ENCODE measurements around the gene HLF.

Gene HLF

GRCh38 chr17:55225237-55225636, 39.5 kb upstream of the HLF start:
- H3K4me3 ChIP-seq (ENCODE audit: low read depth, low read length): no peak overlapping the region
- TF ChIP-seq, protein P1, sequence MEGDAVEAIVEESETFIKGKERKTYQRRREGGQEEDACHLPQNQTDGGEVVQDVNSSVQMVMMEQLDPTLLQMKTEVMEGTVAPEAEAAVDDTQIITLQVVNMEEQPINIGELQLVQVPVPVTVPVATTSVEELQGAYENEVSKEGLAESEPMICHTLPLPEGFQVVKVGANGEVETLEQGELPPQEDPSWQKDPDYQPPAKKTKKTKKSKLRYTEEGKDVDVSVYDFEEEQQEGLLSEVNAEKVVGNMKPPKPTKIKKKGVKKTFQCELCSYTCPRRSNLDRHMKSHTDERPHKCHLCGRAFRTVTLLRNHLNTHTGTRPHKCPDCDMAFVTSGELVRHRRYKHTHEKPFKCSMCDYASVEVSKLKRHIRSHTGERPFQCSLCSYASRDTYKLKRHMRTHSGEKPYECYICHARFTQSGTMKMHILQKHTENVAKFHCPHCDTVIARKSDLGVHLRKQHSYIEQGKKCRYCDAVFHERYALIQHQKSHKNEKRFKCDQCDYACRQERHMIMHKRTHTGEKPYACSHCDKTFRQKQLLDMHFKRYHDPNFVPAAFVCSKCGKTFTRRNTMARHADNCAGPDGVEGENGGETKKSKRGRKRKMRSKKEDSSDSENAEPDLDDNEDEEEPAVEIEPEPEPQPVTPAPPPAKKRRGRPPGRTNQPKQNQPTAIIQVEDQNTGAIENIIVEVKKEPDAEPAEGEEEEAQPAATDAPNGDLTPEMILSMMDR (IDR thresholded peaks at IDR 0.05; ENCODE audit: low read depth, low read length): no peak

- TF ChIP-seq, protein P1 (IDR thresholded peaks at IDR 0.05; ENCODE audit: low read depth, low read length): no peak
- no peak overlapping the region for H3K4me3 ChIP-seq (ENCODE audit: low read depth, low read length)
These were observed 36.0 kb upstream of the HLF start for GRCh38 chr17:55228683-55229192.

DNA sequence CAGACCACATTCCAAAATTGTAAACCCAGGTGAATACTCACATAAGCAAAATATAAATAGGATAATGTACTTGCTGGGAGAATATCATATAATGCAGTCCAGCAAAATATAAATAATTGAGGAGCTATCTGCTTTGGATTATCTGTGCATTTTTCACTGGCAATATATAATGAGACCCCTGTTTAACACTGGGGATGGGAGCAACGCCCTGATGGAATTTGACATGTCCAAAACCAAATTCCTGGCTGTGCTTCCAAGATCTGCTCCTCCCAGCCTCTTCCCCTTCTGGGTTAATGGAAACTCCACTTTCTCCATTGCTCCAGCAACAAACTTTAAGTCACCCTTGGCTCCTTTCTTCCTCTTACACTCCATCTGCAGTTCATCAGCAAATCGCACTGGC, 35.5 kb upstream of the HLF start:
- TF ChIP-seq, protein P1 (IDR thresholded peaks at IDR 0.05; ENCODE audit: low read depth, low read length): no peak
- H3K4me3 ChIP-seq (ENCODE audit: low read depth, low read length): no peak overlapping the region

DNA sequence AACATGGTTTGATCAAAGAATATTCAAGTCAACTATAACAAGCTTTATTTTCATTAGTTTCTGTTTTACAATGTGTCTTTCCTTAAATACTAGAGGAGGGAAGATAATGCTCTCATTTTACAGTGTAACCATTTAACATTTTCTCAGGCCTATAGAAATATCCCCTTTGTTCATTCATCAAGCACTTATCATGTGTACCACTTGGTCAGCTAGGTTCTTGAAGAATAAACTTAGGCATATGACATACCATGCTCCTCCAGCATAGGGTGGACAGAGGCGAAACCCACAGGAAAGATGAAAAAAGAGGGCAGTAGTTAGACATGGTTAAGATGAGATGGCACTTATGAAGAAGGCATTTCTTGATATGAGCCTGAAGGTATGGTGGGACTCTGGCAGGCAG, 34.0 kb upstream of the HLF start:
- H3K4me3 ChIP-seq (ENCODE audit: low read depth, low read length): no peak overlapping the region
- TF ChIP-seq, protein P1 (IDR thresholded peaks at IDR 0.05; ENCODE audit: low read depth, low read length): no peak

GRCh38 chr17:55233840-55234239, 30.9 kb upstream of the HLF start:
- TF ChIP-seq, protein P1 (IDR thresholded peaks at IDR 0.05; ENCODE audit: low read depth, low read length): no peak
- H3K4me3 ChIP-seq (ENCODE audit: low read depth, low read length): no peak overlapping the region

DNA sequence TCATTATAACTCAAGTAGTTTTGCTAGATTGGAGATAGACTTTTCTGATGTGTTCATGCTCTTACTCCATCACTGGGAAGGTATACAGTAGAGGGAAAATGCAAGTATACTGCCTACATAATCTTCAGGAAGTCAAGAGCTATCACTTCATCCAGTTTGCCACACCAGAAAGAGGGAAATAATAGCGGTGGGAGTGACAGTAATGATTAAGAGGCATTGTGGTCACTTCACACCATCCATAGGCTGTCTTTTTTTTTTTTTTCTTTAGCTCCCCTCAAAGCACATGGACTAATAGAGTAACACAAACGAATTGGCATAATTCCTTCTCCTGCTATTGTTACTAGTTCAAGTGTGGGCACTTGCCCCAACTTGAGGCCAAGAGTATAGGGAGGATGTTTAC, 28.4 kb upstream of the HLF start:
- TF ChIP-seq, protein P1 (IDR thresholded peaks at IDR 0.05; ENCODE audit: low read depth, low read length): no peak
- H3K4me3 ChIP-seq (ENCODE audit: low read depth, low read length): no peak overlapping the region

DNA sequence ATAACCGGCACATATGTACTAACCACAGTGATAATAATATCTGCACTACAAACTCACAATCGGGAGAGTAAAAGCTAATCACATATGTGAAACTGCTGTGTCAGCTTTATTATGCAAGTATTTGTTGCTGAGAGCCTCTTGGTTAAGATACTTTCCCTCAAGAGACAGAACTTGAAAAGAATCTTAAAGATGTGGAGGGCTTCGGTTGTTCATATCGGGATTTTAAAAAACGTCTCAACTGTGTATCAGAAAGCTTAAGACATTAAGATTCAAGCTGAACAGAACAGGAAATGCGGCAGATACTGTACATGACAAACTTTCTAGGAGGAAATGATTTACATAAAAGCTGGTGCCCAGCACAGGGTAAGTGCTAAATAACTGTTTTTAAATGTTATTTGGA, 27.5 kb upstream of the HLF start:
- no peak overlapping the region for H3K4me3 ChIP-seq (ENCODE audit: low read depth, low read length)
- TF ChIP-seq, protein P1 (IDR thresholded peaks at IDR 0.05; ENCODE audit: low read depth, low read length): no peak
